ENCODE measurements around the gene MRPS35. TPM values are rescaled to one million over a fixed set of nuclear protein-coding genes. Genes with fewer than 3 reads are reported as not detected.

Gene MRPS35
- total RNA-seq, 1 donor from 2014 or later: 50.4 TPM

DNA sequence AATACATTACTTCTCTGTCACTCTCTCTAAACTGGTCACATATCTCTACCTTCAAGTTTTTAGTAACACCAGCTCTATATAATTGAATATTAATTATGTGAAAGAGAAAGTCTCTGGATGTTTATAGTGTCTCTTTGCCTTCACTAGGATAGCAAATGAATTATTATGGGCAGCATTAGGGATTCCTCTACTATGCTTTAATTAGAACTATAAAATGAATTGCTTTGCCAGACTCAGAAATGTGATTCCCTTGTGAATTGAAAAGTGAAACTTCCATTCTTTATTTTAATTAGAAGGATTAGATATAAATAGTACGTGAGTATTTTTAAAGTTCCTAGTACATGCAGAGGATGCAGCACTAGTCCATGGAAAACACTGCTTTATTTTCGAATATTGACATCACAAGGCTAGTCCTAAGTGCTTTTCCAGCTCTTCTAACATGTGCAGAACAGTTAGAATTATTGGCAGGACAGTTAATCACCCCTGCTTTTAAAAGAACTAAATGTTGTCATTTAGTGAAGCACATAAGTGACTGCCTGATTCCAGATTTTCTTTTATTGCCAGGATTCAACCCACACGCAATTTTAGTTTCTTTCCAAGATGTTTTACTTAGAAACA, 37.4 kb upstream of the MRPS35 start:
- Histone ChIP-seq H3K4me1 (ENCODE audit: insufficient read depth, low read length) (no peaks in the 10 kb centered on the region), H3K9me3 (ENCODE audit: insufficient read depth, low read depth, low read length) (no peaks in the 10 kb centered on the region), H3K79me2 (ENCODE audit: insufficient read depth, low read length) (no peaks in the 10 kb centered on the region), H3K4me3 (ENCODE audit: insufficient read depth, low read depth, low read length) (no peak overlapping the region), H3K27ac (ENCODE audit: low read depth, low read length) (no peak overlapping the region), H4K20me1 (ENCODE audit: insufficient read depth, low read length) (no peaks in the 10 kb centered on the region), H3K36me3 (ENCODE audit: insufficient read depth, low read length) (peaks cover 14% of the 10 kb centered on the region), H3K27me3 (ENCODE audit: insufficient read depth, low read length) (no peaks in the 10 kb centered on the region), H2AFZ (ENCODE audit: low read depth, low read length) (no peak overlapping the region), H3K9ac (ENCODE audit: low read length) (no peak overlapping the region), H3K4me2 (ENCODE audit: low read length) (no peak overlapping the region)
- Mint-ChIP-seq H3K27ac (ENCODE audit: unreplicated experiment) (no peak overlapping the region), H3K9me3 (ENCODE audit: unreplicated experiment) (no peaks in the 10 kb centered on the region), H3K27me3 (ENCODE audit: low read depth, unreplicated experiment) (no peaks in the 10 kb centered on the region), H3K36me3 (ENCODE audit: low read depth, unreplicated experiment) (peaks cover 13% of the 10 kb centered on the region), H3K4me3 (ENCODE audit: unreplicated experiment) (no peak overlapping the region), H3K4me1 (ENCODE audit: low read depth, unreplicated experiment) (no peaks in the 10 kb centered on the region)
- TF ChIP-seq, protein P1, sequence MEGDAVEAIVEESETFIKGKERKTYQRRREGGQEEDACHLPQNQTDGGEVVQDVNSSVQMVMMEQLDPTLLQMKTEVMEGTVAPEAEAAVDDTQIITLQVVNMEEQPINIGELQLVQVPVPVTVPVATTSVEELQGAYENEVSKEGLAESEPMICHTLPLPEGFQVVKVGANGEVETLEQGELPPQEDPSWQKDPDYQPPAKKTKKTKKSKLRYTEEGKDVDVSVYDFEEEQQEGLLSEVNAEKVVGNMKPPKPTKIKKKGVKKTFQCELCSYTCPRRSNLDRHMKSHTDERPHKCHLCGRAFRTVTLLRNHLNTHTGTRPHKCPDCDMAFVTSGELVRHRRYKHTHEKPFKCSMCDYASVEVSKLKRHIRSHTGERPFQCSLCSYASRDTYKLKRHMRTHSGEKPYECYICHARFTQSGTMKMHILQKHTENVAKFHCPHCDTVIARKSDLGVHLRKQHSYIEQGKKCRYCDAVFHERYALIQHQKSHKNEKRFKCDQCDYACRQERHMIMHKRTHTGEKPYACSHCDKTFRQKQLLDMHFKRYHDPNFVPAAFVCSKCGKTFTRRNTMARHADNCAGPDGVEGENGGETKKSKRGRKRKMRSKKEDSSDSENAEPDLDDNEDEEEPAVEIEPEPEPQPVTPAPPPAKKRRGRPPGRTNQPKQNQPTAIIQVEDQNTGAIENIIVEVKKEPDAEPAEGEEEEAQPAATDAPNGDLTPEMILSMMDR (IDR thresholded peaks at IDR 0.05; ENCODE audit: insufficient read depth, low read depth, low read length): no peak
- TF ChIP-seq EZH2 (IDR thresholded peaks at IDR 0.05; ENCODE audit: insufficient read depth, low read length): no peak
- FAIRE-seq (no peak), DNase-seq (ENCODE audit: low read depth) (no peak)

DNA sequence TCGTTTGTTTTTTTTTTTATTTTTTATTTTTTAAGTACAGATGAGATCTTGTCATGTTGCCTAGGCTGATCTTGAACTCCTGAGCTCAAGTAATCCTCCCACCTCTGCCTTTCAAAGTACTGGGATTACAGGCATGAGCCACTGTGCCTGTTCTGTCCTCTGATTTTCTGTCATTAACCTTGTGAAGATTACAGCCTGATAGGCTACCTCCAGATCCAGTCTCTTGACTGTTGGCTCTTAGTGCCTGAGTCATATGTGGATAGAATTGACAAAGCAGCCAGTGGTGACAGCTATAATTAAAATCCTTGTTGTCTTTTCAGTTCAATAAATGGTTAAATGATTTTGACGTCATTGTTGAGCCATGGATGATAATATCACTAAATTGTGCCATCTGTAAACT, 35.6 kb upstream of the MRPS35 start:
- Mint-ChIP-seq H3K36me3 (ENCODE audit: low read depth, unreplicated experiment) (peaks cover 15% of the 10 kb centered on the region), H3K9me3 (ENCODE audit: unreplicated experiment) (no peaks in the 10 kb centered on the region), H3K4me1 (ENCODE audit: low read depth, unreplicated experiment) (no peaks in the 10 kb centered on the region), H3K27ac (ENCODE audit: unreplicated experiment) (no peak overlapping the region), H3K4me3 (ENCODE audit: unreplicated experiment) (no peak overlapping the region), H3K27me3 (ENCODE audit: low read depth, unreplicated experiment) (no peaks in the 10 kb centered on the region)
- Histone ChIP-seq H3K4me3 (ENCODE audit: insufficient read depth, low read depth, low read length) (no peak overlapping the region), H3K4me1 (ENCODE audit: insufficient read depth, low read length) (no peaks in the 10 kb centered on the region), H3K9me3 (ENCODE audit: insufficient read depth, low read depth, low read length) (no peaks in the 10 kb centered on the region), H3K4me2 (ENCODE audit: low read length) (no peak overlapping the region), H3K27ac (ENCODE audit: low read depth, low read length) (no peak overlapping the region), H3K36me3 (ENCODE audit: insufficient read depth, low read length) (peaks cover 21% of the 10 kb centered on the region), H3K27me3 (ENCODE audit: insufficient read depth, low read length) (no peaks in the 10 kb centered on the region), H2AFZ (ENCODE audit: low read depth, low read length) (no peak overlapping the region), H4K20me1 (ENCODE audit: insufficient read depth, low read length) (no peaks in the 10 kb centered on the region), H3K9ac (ENCODE audit: low read length) (no peak overlapping the region), H3K79me2 (ENCODE audit: insufficient read depth, low read length) (no peaks in the 10 kb centered on the region)
- DNase-seq (ENCODE audit: low read depth) (no peak), FAIRE-seq (no peak)
- TF ChIP-seq, protein P1 (IDR thresholded peaks at IDR 0.05; ENCODE audit: insufficient read depth, low read depth, low read length): no peak
- no peak for TF ChIP-seq EZH2 (IDR thresholded peaks at IDR 0.05; ENCODE audit: insufficient read depth, low read length)

DNA sequence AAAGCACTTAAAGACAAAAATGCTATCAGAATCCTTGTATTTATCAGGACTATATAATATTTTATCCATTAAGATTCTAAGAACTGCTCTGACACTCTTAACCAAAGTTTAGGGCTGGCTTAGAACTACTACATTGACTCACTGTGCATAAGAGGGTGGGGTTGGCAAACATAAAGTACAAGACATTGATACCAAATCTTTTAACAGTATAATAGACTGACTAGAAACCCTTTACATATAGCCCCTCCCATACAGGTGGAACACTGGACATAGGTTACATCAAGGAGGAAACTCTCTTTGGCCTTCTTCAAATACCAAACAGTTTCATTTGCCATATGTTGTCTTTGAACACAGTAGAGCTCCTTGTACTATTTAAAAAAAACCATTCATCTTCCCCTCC, 30.0 kb upstream of the MRPS35 start:
- H3K4me3 Mint-ChIP-seq (ENCODE audit: unreplicated experiment): no peak overlapping the region
- no peak overlapping the region for H3K27ac Mint-ChIP-seq (ENCODE audit: unreplicated experiment)
- H3K4me1 Mint-ChIP-seq (ENCODE audit: low read depth, unreplicated experiment): peaks cover 3% of the 10 kb centered on the region
- H3K9me3 Mint-ChIP-seq (ENCODE audit: unreplicated experiment): no peaks in the 10 kb centered on the region
- H3K36me3 Mint-ChIP-seq (ENCODE audit: low read depth, unreplicated experiment): peaks cover 30% of the 10 kb centered on the region
- FAIRE-seq (no peak), DNase-seq (ENCODE audit: low read depth) (no peak)
- H4K20me1 ChIP-seq (ENCODE audit: insufficient read depth, low read length): no peaks in the 10 kb centered on the region
- no peak overlapping the region for H3K4me2 ChIP-seq (ENCODE audit: low read length)
- no peak overlapping the region for H3K4me3 ChIP-seq (ENCODE audit: insufficient read depth, low read depth, low read length)
- H3K4me1 ChIP-seq (ENCODE audit: insufficient read depth, low read length): no peaks in the 10 kb centered on the region
- no peak overlapping the region for H3K27ac ChIP-seq (ENCODE audit: low read depth, low read length)
- no peaks in the 10 kb centered on the region for H3K27me3 ChIP-seq (ENCODE audit: insufficient read depth, low read length)
- H3K27me3 Mint-ChIP-seq (ENCODE audit: low read depth, unreplicated experiment): no peaks in the 10 kb centered on the region
- H3K36me3 ChIP-seq (ENCODE audit: insufficient read depth, low read length): peaks cover 39% of the 10 kb centered on the region
- no peak overlapping the region for H3K9ac ChIP-seq (ENCODE audit: low read length)
- H2AFZ ChIP-seq (ENCODE audit: low read depth, low read length): no peak overlapping the region
- no peaks in the 10 kb centered on the region for H3K9me3 ChIP-seq (ENCODE audit: insufficient read depth, low read depth, low read length)
- TF ChIP-seq EZH2 (IDR thresholded peaks at IDR 0.05; ENCODE audit: insufficient read depth, low read length): no peak
- TF ChIP-seq, protein P1 (IDR thresholded peaks at IDR 0.05; ENCODE audit: insufficient read depth, low read depth, low read length): no peak
- no peaks in the 10 kb centered on the region for H3K79me2 ChIP-seq (ENCODE audit: insufficient read depth, low read length)

Measured in astrocyte (in vitro differentiated cells and primary cell).